ENCODE data around the gene EVA1A. TPM values are rescaled to one million over a fixed set of nuclear protein-coding genes. Genes with fewer than 3 reads are reported as not detected.

Gene EVA1A
- total RNA-seq, 3 donors from 2014 or later (not counting 1 experiment from before 2014, with no cell fraction given), result not detected

GRCh38 chr2:75517547-75518230, 43.0 kb downstream of the EVA1A start:
- Mint-ChIP-seq H3K4me3 (no peak overlapping the region), H3K4me1 (no peaks in the 10 kb centered on the region), H3K27me3 (ENCODE audit: low read depth in 2 of 2) (peaks cover 0 to 6% of the 10 kb centered on the region in 2 donors), H3K27ac (no peak overlapping the region), H3K36me3 (no peaks in the 10 kb centered on the region), H3K9me3 (peaks cover 2 to 8% of the 10 kb centered on the region in 2 donors)
- H3K4me3 ChIP-seq (ENCODE audit: low read length), result no peak overlapping the region
- ATAC-seq (no peak), DNase-seq (no peak)
- intact Hi-C loops (cut with micrococcal nuclease), result no loop called here
- no peak overlapping the region for H3K27ac ChIP-seq (ENCODE audit: low read length)
- H3K27me3 ChIP-seq (ENCODE audit: control insufficient read depth, insufficient read depth, low read length), result no peaks in the 10 kb centered on the region
- TF ChIP-seq, protein P1, sequence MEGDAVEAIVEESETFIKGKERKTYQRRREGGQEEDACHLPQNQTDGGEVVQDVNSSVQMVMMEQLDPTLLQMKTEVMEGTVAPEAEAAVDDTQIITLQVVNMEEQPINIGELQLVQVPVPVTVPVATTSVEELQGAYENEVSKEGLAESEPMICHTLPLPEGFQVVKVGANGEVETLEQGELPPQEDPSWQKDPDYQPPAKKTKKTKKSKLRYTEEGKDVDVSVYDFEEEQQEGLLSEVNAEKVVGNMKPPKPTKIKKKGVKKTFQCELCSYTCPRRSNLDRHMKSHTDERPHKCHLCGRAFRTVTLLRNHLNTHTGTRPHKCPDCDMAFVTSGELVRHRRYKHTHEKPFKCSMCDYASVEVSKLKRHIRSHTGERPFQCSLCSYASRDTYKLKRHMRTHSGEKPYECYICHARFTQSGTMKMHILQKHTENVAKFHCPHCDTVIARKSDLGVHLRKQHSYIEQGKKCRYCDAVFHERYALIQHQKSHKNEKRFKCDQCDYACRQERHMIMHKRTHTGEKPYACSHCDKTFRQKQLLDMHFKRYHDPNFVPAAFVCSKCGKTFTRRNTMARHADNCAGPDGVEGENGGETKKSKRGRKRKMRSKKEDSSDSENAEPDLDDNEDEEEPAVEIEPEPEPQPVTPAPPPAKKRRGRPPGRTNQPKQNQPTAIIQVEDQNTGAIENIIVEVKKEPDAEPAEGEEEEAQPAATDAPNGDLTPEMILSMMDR (IDR thresholded peaks at IDR 0.05), result no peak
- 83% methylated on average over 6 of the region's 6 CpGs for WGBS (ENCODE audit: insufficient coverage)
- no peaks in the 10 kb centered on the region for H3K36me3 ChIP-seq (ENCODE audit: control insufficient read depth, insufficient read depth, low read length)
- peaks cover 2% of the 10 kb centered on the region for H3K9me3 ChIP-seq (ENCODE audit: control insufficient read depth, insufficient read depth, low read length)
- no peaks in the 10 kb centered on the region for H3K4me1 ChIP-seq (ENCODE audit: control insufficient read depth, insufficient read depth, low read length)

DNA sequence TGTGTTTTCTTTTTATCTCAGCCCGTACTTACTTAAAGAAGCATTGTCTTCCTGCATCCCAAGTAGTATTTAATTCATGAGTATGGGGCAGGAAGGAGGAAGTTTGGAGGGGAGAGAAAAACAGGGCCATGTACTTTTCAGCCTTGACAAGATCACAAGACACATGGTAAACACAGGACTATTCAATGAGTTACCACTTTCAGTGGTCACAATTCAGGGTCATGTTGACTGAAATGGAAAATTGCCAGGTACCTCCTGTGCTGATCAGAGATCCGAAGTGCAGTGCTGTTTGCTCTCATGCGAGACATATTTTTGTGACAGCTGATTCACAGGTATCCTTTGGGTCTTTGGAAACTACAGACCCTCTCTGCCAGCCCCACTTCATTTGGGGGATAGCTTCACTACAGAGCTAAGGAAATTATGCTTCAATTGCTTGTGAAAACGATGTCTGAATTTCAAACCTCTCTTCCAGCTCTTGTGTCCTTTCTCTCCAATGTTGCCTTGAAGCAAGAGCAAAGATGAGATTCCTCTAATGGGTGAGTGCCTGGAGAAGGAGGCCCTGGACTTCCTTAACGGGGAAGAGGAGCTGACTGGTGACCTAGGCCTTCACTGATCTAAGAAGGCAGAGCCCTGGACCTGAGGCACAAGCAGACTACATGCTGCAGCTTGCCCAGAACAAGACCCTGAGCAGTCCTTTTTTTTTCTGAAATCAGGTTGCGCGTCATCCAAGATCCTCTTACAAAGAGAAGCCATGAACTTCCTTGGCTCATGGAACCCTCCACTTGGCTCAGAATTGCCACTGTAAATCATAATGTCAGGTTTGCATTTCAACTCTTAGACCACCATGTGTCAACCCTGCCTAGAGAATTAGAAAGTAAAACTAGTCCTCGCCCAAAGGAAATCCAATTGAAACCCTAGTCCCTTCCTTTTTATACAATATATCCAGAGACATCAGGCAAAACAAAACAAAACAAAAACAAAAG, 44.1 kb downstream of the EVA1A start:
- WGBS (ENCODE audit: insufficient coverage), result 84% methylated on average over 7 of the region's 8 CpGs
- no peak for DNase-seq
- intact Hi-C loops (cut with micrococcal nuclease), result no loop called here

GRCh38 chr2:75515584-75516368, 45.0 kb downstream of the EVA1A start:
- intact Hi-C loops (cut with micrococcal nuclease), result no loop called here
- Histone ChIP-seq H3K27me3 (ENCODE audit: control insufficient read depth, insufficient read depth, low read length) (no peaks in the 10 kb centered on the region), H3K4me3 (ENCODE audit: low read length) (no peak overlapping the region), H3K9me3 (ENCODE audit: control insufficient read depth, insufficient read depth, low read length) (peaks cover 5% of the 10 kb centered on the region), H3K36me3 (ENCODE audit: control insufficient read depth, insufficient read depth, low read length) (no peaks in the 10 kb centered on the region), H3K27ac (ENCODE audit: low read length) (no peak overlapping the region), H3K4me1 (ENCODE audit: control insufficient read depth, insufficient read depth, low read length) (no peaks in the 10 kb centered on the region)
- H3K4me3 Mint-ChIP-seq, result no peak overlapping the region
- 91% methylated on average over 7 of the region's 7 CpGs for WGBS (ENCODE audit: insufficient coverage)
- peaks cover 5 to 12% of the 10 kb centered on the region in 2 donors for H3K9me3 Mint-ChIP-seq
- H3K27ac Mint-ChIP-seq, result no peak overlapping the region
- no peaks in the 10 kb centered on the region for H3K4me1 Mint-ChIP-seq
- H3K27me3 Mint-ChIP-seq (ENCODE audit: low read depth in 2 of 2), result peaks cover 0 to 6% of the 10 kb centered on the region in 2 donors
- no peaks in the 10 kb centered on the region for H3K36me3 Mint-ChIP-seq
- TF ChIP-seq, protein P1 (IDR thresholded peaks at IDR 0.05), result no peak
- DNase-seq (no peak), ATAC-seq (no peak)

More for the DNA sequence above, 44.1 kb downstream of the EVA1A start:
- Mint-ChIP-seq H3K4me3 (no peak overlapping the region), H3K4me1 (no peaks in the 10 kb centered on the region), H3K36me3 (no peaks in the 10 kb centered on the region), H3K27me3 (ENCODE audit: low read depth in 2 of 2) (peaks cover 0 to 6% of the 10 kb centered on the region in 2 donors), H3K9me3 (peaks cover 4 to 12% of the 10 kb centered on the region in 2 donors), H3K27ac (no peak overlapping the region)
- Histone ChIP-seq H3K9me3 (ENCODE audit: control insufficient read depth, insufficient read depth, low read length) (peaks cover 5% of the 10 kb centered on the region), H3K27ac (ENCODE audit: low read length) (no peak overlapping the region), H3K4me1 (ENCODE audit: control insufficient read depth, insufficient read depth, low read length) (no peaks in the 10 kb centered on the region), H3K27me3 (ENCODE audit: control insufficient read depth, insufficient read depth, low read length) (no peaks in the 10 kb centered on the region), H3K36me3 (ENCODE audit: control insufficient read depth, insufficient read depth, low read length) (no peaks in the 10 kb centered on the region), H3K4me3 (ENCODE audit: low read length) (no peak overlapping the region)
- no peak for ATAC-seq
- TF ChIP-seq, protein P1 (IDR thresholded peaks at IDR 0.05), result no peak
